GM20000 (cell line): ENCODE results near the gene RPS6KA5.
"Not testable (repeated sequence)": the region's sequence is repeated elsewhere in the genome, so short reads cannot be mapped to it uniquely, and the experiment has no call there.

ENCODE experiments used
- DNase-seq: peaks from one replicate; pipeline ENCODE4 v3.0.0; 2012; ENCODE audit warnings: low spot score
- CTCF ChIP-seq: IDR thresholded peaks from 2 replicates; pipeline ENCODE4 v1.5.1; 2012; ENCODE audit warnings: mild to moderate bottlenecking, control low read depth; ENCODE audit errors: extremely low read depth, missing control alignments

RPS6KA5 gene

GRCh38 chr14:90968025-90968424 lies 92.4 kb downstream of the RPS6KA5 start:
- TF ChIP-seq CTCF, result no peak
- DNase-seq, result no peak

- no peak for DNase-seq
- TF ChIP-seq CTCF, result no peak
Measured at GRCh38 chr14:90966493-90966892, 93.9 kb downstream of the RPS6KA5 start.

- DNase-seq, result no peak
- TF ChIP-seq CTCF, result no peak
Measured at GRCh38 chr14:90965765-90966164, 94.7 kb downstream of the RPS6KA5 start.

GRCh38 chr14:90963343-90963742 lies 97.1 kb downstream of the RPS6KA5 start:
- no peak for TF ChIP-seq CTCF
- DNase-seq, result no peak

- no peak for DNase-seq
- no peak for TF ChIP-seq CTCF
Measured at GRCh38 chr14:90962505-90963109, 97.8 kb downstream of the RPS6KA5 start.

- no peak for TF ChIP-seq CTCF
- no peak for DNase-seq
Measured at GRCh38 chr14:90960818-90961217, 99.6 kb downstream of the RPS6KA5 start.

- DNase-seq, result no peak
- TF ChIP-seq CTCF, result no peak
Measured at GRCh38 chr14:90959344-90959743, 101.1 kb downstream of the RPS6KA5 start.

- no peak for TF ChIP-seq CTCF
- DNase-seq, result no peak
Measured at GRCh38 chr14:90956273-90956672, 104.2 kb downstream of the RPS6KA5 start.

GRCh38 chr14:90953643-90954042 lies 106.8 kb downstream of the RPS6KA5 start:
- not testable (repeated sequence) for DNase-seq
